Endodermal cell (in vitro differentiated cells): Measurements from ENCODE around the gene TRIM40. TPM values are rescaled to one million over a fixed set of nuclear protein-coding genes. Genes with fewer than 3 reads are reported as not detected.

ENCODE experiments used
- DNase-seq: peaks from one replicate; pipeline ENCODE4 v3.0.0-alpha.2; 2017
- H3K27ac ChIP-seq: 2 replicates; pipeline ENCODE4 v1.5.1; 2013; ENCODE audit warnings: mild to moderate bottlenecking, low read depth, low read length, moderate library complexity
- H3K27me3 ChIP-seq: 2 replicates; pipeline ENCODE4 v1.6.1; 2013; ENCODE audit warnings: mild to moderate bottlenecking, low read length, moderate library complexity; ENCODE audit not compliant: insufficient read depth, control insufficient read depth, poor library complexity, severe bottlenecking
- H3K36me3 ChIP-seq: 2 replicates; pipeline ENCODE4 v1.7.0; 2013; ENCODE audit warnings: mild to moderate bottlenecking, low read length, moderate library complexity; ENCODE audit not compliant: control insufficient read depth, insufficient read depth
- H3K4me1 ChIP-seq: one replicate; pipeline ENCODE4 v1.7.0; 2013; ENCODE audit warnings: low read length; ENCODE audit not compliant: control insufficient read depth, insufficient read depth
- H3K4me3 ChIP-seq: 2 replicates; pipeline ENCODE4 v1.5.1; 2013; ENCODE audit warnings: mild to moderate bottlenecking, low read length, moderate library complexity
- H3K9ac ChIP-seq: 2 replicates; pipeline ENCODE4 v1.6.1; 2013; ENCODE audit warnings: mild to moderate bottlenecking, low read length, moderate library complexity; ENCODE audit not compliant: poor library complexity, severe bottlenecking; ENCODE audit errors: extremely low read depth
- H3K9me3 ChIP-seq: 2 replicates; pipeline ENCODE4 v1.6.1; 2013; ENCODE audit warnings: mild to moderate bottlenecking, low read length, moderate library complexity; ENCODE audit not compliant: control insufficient read depth
- H3K27ac Mint-ChIP-seq: 2 replicates; pipeline ENCODE4 v1.8.0; 2020; ENCODE audit warnings: mixed read lengths
- H3K27me3 Mint-ChIP-seq: 2 replicates; pipeline ENCODE4 v1.8.0; 2021; ENCODE audit warnings: mild to moderate bottlenecking, mixed read lengths; ENCODE audit not compliant: insufficient read depth
- H3K36me3 Mint-ChIP-seq: 2 replicates; pipeline ENCODE4 v1.8.0; 2020; ENCODE audit warnings: low read depth, mixed read lengths
- H3K4me1 Mint-ChIP-seq: 2 replicates; pipeline ENCODE4 v1.8.0; 2020; ENCODE audit warnings: mixed read lengths
- H3K4me3 Mint-ChIP-seq: 2 replicates; pipeline ENCODE4 v1.8.0; 2020; ENCODE audit warnings: mild to moderate bottlenecking, moderate library complexity, mixed read lengths
- H3K9me3 Mint-ChIP-seq: 2 replicates; pipeline ENCODE4 v1.8.0; 2020; ENCODE audit warnings: mild to moderate bottlenecking, mixed read lengths
- WGBS, 2 experiments: methylation state at CpG; one replicate each; pipeline versions ENCODE4 v1.1.5 to v1.1.7; 2013; ENCODE audit warnings: missing lambda C conversion rate in 2 of 2, mixed read lengths in 1 of 2; ENCODE audit not compliant: insufficient coverage in 1 of 2, insufficient read length in 1 of 2; 5-methylcytosine and 5-hydroxymethylcytosine counted together
- total RNA-seq, 2 donors: library from RNA; stranded (reverse); fragmentation: NEBNext Ultra II Directional in 1 of 2; extraction: Animal tissue kit (Norgen Biotek cat#: 25700) in 1 of 2; gene quantifications; 2 replicates in 1 of 2; 3 replicates in 1 of 2; pipeline ENCODE4 v1.2.1, GENCODE V29; 2021
- TF ChIP-seq, protein P1 (sequence below): fragments of 200-600 bp; sonication (generic); conservative IDR thresholded peaks from 2 replicates; pipeline ENCODE4 v1.5.0; 2021; ENCODE audit warnings: antibody characterized with exemption, mild to moderate bottlenecking

Gene TRIM40
- total RNA-seq, 2 donors from 2014 or later: not detected

DNA sequence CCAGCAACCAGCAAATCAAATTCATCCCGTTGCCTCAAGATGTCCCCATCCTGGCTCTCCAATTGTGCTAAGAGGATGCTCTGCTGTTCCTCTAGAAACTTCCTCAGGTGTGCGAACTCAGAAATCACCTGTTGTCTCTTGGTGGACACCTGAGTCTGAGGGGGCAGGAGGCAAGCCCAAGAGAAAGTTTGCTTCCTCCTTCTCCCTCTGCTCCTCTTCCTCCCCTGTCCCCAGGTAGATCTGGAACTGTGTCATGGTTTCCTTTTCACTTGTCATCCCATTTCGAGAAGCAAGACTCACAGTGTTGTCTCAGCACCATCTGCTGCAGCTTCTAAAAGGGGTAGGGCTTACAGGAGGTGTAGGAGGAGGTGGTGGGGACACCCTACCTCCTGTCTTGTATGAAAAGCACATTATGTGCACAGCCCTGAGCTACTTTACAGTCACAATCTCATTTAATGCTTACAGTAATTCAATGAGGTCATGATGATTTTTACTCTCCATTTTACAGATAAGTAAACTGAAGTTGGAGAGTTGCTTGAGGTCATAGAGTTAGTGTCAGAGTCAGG, 22.6 kb downstream of the TRIM40 start:
- no peak for DNase-seq
- H3K4me1 ChIP-seq: no peaks in the 10 kb centered on the region
- TF ChIP-seq, protein P1, sequence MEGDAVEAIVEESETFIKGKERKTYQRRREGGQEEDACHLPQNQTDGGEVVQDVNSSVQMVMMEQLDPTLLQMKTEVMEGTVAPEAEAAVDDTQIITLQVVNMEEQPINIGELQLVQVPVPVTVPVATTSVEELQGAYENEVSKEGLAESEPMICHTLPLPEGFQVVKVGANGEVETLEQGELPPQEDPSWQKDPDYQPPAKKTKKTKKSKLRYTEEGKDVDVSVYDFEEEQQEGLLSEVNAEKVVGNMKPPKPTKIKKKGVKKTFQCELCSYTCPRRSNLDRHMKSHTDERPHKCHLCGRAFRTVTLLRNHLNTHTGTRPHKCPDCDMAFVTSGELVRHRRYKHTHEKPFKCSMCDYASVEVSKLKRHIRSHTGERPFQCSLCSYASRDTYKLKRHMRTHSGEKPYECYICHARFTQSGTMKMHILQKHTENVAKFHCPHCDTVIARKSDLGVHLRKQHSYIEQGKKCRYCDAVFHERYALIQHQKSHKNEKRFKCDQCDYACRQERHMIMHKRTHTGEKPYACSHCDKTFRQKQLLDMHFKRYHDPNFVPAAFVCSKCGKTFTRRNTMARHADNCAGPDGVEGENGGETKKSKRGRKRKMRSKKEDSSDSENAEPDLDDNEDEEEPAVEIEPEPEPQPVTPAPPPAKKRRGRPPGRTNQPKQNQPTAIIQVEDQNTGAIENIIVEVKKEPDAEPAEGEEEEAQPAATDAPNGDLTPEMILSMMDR: no peak
- H3K9me3 ChIP-seq: no peaks in the 10 kb centered on the region
- no peak overlapping the region for H3K4me3 ChIP-seq
- Mint-ChIP-seq H3K4me3 (no peak overlapping the region), H3K4me1 (no peaks in the 10 kb centered on the region), H3K36me3 (no peaks in the 10 kb centered on the region), H3K9me3 (no peaks in the 10 kb centered on the region), H3K27ac (no peak overlapping the region), H3K27me3 (peaks cover 55% of the 10 kb centered on the region)
- H3K27ac ChIP-seq: no peak overlapping the region
- H3K27me3 ChIP-seq: peaks cover 29% of the 10 kb centered on the region
- no peak overlapping the region for H3K9ac ChIP-seq
- H3K36me3 ChIP-seq: no peaks in the 10 kb centered on the region
- 33 to 70% methylated on average over 1 to 3 of the region's 3 CpGs for WGBS, 2 experiments

DNA sequence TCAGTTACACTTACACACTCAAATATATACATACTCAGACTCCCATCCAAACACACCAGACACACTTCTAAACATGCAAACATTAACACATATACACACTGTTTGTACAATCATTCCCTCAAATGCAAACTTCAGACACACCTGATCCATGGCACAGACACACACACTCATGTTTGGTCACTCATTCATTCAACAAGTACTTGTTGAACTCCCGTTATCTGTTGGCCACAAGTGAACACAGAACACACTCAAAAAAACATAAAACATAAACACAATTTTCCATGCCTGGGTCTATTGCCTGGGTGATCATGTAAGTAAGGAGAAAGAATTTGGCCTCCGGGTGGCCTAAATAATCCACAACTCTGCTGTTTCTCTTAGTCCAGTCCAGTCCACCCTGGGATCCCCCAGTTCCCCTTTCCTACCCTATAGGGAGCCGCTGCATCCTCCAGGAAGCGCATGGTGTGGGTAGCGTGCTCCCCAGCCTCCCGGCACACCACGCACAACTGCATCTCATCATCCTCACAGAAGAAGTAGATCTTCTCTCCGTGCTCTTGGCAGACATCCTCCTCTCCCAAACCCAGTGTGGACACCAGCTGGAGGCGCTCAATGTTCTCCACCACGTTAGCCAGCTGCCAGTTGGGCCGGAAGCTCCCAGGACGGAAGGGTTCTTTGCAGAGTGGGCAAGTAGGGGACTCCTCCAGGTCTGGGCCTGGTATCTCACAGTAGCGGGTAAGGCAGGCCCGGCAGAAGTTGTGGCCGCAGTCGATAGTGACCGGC, 24.3 kb downstream of the TRIM40 start:
- Histone ChIP-seq H3K4me1 (no peaks in the 10 kb centered on the region), H3K9me3 (no peaks in the 10 kb centered on the region), H3K27me3 (peaks cover 28% of the 10 kb centered on the region), H3K36me3 (no peaks in the 10 kb centered on the region), H3K27ac (no peak overlapping the region), H3K4me3 (no peak overlapping the region), H3K9ac (no peak overlapping the region)
- 90 to 94% methylated on average over 14 to 17 of the region's 17 CpGs for WGBS, 2 experiments
- DNase-seq: no peak
- TF ChIP-seq, protein P1: no peak
- Mint-ChIP-seq H3K27ac (no peak overlapping the region), H3K4me1 (no peaks in the 10 kb centered on the region), H3K9me3 (no peaks in the 10 kb centered on the region), H3K4me3 (no peak overlapping the region), H3K36me3 (no peaks in the 10 kb centered on the region), H3K27me3 (peaks cover 56% of the 10 kb centered on the region)

DNA sequence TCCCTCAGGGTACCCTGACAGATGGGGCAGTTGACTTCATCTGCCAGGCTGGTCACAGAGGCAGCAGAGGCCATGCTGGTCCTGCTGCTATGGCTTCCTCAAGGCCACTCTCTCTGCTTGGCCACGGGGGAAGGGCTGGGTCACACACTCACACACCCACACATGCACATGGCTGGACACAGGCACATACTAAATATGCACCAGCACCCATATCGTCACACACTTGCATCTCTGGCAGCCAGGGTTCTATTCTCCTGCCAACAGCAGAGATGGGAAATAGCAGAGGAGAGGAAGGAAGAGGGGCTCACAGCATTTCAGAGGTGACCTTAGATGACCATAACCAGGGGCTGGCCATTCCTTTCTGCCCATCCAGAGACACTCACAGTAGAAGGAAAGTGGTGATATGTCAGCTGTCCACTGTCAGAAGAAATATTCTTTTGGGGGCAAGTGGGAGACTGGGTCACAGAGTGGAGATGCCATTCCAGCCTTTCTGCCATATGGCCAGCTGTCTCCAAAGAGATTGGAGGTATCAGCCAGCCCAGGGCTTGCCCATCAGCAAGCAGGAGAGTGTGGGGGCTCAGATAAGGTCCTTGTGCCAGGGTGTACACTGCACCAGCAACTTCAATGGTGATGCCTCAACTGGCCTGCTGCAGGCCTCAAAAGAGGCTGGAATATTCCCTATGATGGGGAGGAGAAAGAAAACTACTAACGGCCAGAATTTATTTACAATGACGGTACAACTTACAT, 25.0 kb downstream of the TRIM40 start, which contains the start of gene TRIM10:
TRIM10 (minus strand) TSS at position 427 of the 747 bp plus-strand sequence; CDS start at position 74, 353 bp downstream.
- Histone ChIP-seq H3K27me3 (peaks cover 22% of the 10 kb centered on the region), H3K9ac (no peak within 1 kb of the TSS), H3K4me3 (no peak within 1 kb of the TSS), H3K9me3 (no peaks in the 10 kb centered on the region), H3K27ac (no peak within 1 kb of the TSS), H3K36me3 (no peaks in the 10 kb centered on the region), H3K4me1 (no peaks in the 10 kb centered on the region)
- Mint-ChIP-seq H3K9me3 (no peaks in the 10 kb centered on the region), H3K27me3 (peaks cover 56% of the 10 kb centered on the region), H3K4me3 (no peak within 1 kb of the TSS), H3K27ac (no peak within 1 kb of the TSS), H3K4me1 (no peaks in the 10 kb centered on the region), H3K36me3 (no peaks in the 10 kb centered on the region)
- DNase-seq: no peak
- 93 to 100% methylated on average over 2 to 4 of the region's 4 CpGs for WGBS, 2 experiments
- TF ChIP-seq, protein P1: no peak
